Measurements from ENCODE around the gene HBG2.

DNA sequence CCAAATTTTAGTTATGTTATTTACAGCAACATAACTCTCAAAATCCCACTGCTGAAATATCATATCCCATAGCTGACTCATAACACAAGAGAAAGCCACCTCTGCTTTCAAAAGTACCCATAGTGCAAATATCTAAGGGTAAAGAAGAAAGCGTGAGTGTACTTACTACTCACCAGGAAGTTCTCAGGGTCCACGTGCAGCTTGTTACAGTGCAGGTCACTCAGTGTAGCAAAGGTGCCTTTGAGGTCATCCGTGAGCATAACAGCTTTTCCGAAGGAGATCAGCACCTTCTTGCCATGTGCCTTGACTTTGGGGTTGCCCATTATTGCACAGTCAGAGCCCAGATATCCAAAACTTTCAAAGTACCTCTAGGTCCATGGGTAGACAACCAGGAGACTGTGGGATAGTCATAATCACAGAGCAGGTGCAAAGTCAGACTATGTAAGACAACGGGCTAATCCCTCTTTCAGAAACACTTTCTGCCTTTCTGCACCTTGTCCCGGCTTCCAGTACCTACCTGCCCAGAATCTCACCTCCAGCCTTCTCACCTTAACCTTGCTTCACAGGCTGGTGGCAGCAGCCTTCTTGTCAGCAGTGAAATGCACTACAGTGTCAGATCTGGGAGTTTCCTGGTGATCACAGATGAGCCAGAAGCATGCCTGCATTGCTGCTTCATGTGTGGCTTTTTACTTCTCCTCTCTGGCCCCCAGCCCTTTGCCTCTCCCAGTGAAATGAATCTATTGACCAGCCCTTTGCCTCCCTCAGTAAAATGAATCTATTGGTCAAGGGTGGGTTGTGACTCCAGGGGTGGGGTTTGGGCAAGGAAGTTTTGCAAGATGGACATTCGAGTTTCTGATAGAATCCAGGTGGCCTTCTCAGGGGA, 11.4 kb downstream of the HBG2 start:
- TF ChIP-seq, protein P1, sequence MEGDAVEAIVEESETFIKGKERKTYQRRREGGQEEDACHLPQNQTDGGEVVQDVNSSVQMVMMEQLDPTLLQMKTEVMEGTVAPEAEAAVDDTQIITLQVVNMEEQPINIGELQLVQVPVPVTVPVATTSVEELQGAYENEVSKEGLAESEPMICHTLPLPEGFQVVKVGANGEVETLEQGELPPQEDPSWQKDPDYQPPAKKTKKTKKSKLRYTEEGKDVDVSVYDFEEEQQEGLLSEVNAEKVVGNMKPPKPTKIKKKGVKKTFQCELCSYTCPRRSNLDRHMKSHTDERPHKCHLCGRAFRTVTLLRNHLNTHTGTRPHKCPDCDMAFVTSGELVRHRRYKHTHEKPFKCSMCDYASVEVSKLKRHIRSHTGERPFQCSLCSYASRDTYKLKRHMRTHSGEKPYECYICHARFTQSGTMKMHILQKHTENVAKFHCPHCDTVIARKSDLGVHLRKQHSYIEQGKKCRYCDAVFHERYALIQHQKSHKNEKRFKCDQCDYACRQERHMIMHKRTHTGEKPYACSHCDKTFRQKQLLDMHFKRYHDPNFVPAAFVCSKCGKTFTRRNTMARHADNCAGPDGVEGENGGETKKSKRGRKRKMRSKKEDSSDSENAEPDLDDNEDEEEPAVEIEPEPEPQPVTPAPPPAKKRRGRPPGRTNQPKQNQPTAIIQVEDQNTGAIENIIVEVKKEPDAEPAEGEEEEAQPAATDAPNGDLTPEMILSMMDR (IDR thresholded peaks at IDR 0.05): no peak
- no peak for TF ChIP-seq POLR2A (IDR thresholded peaks at IDR 0.05)
- TF ChIP-seq EP300 (IDR thresholded peaks at IDR 0.05): no peak
